Measurements from ENCODE around the gene PGM5. TPM values are rescaled to one million over a fixed set of nuclear protein-coding genes. Genes with fewer than 3 reads are reported as not detected.

Gene PGM5
- total and polyA plus RNA-seq, 2 of the 4 experiments (the other 2 are of a cell fraction) = 8.3 to 14.7 TPM

- no peak overlapping the region for H2AFZ ChIP-seq (replicated peaks; ENCODE audit: low read length, poor library complexity)
- TF ChIP-seq CTCF (conservative IDR thresholded peaks at IDR 0.05; ENCODE audit: low read depth, low read length) (peak; percentile 10; the same call in 1 of the 2 replicates), CEBPB (IDR thresholded peaks at IDR 0.05; ENCODE audit: low read depth, low read length) (no peak), MXI1 (IDR thresholded peaks at IDR 0.05; ENCODE audit: borderline replicate concordance, low read depth, low read length) (no peak), SMC3 (IDR thresholded peaks at IDR 0.05; ENCODE audit: low read depth, low read length) (no peak)
- H3K14ac ChIP-seq (replicated peaks; ENCODE audit: low read depth, low read length) = no peak overlapping the region
- H3K36me3 ChIP-seq (ENCODE audit: control insufficient read depth, insufficient read depth, low read length) = no peaks in the 10 kb centered on the region
- no peaks in the 10 kb centered on the region for H4K20me1 ChIP-seq (ENCODE audit: insufficient read depth, low read length)
- no peak overlapping the region for H4K8ac ChIP-seq (ENCODE audit: low read depth in 2 of 2, low read length in 2 of 2)
- no peaks in the 10 kb centered on the region for H3K27me3 ChIP-seq (ENCODE audit: control insufficient read depth, insufficient read depth, low read length)
- H2AK9ac ChIP-seq (replicated peaks; ENCODE audit: low read depth, low read length, poor library complexity) = no peak overlapping the region
- no peaks in the 10 kb centered on the region for H3K9me3 ChIP-seq (ENCODE audit: control insufficient read depth, insufficient read depth, low read length)
- no peak overlapping the region for H3K56ac ChIP-seq (ENCODE audit: extremely low read depth, insufficient read depth, low read length)
- ChIA-PET CTCF (interaction anchor here (1.2 kb wide), 1 partner anchor 12 kb away, joined by 4 read pairs; no protein-coding TSS in a partner anchor), POLR2A (ENCODE audit: unreplicated experiment) (no interaction called here)
- H2AK5ac ChIP-seq (ENCODE audit: low read depth, low read length) = no peak overlapping the region
- H3K4me2 ChIP-seq (ENCODE audit: low read depth, low read length) = no peak overlapping the region
- intact Hi-C loops (cut with micrococcal nuclease) (no loop called here), in situ Hi-C loops (cut with MboI; ENCODE audit: low sequenced_read_pairs) (no loop called here), dilution Hi-C loops (cut with HindIII; ENCODE audit: low sequenced_read_pairs, unreplicated experiment) (no loop called here)
- no peak overlapping the region for H3K23ac ChIP-seq (ENCODE audit: low read depth, low read length)
- H3K79me1 ChIP-seq (ENCODE audit: low read depth in 1 of 2, low read length in 2 of 2) = no peaks in the 10 kb centered on the region
- WGBS, 2 experiments (ENCODE audit: extremely low coverage in 2 of 2, insufficient read length in 1 of 2) = no CpG with 5 or more reads among the region's 8 CpGs
- H4K5ac ChIP-seq (ENCODE audit: low read depth, low read length) = no peak overlapping the region
- H2BK15ac ChIP-seq (ENCODE audit: low read depth, low read length) = no peak overlapping the region
- H3K9ac ChIP-seq (ENCODE audit: low read depth, low read length) = no peak overlapping the region
- BruUV-seq (replicated peaks) = no TSS peak
- no peak overlapping the region for H2BK5ac ChIP-seq (ENCODE audit: low read depth, low read length, poor library complexity, severe bottlenecking)
- H4K91ac ChIP-seq (ENCODE audit: insufficient read depth, low read depth, low read length) = no peak overlapping the region
- no peaks in the 10 kb centered on the region for H3K9me1 ChIP-seq (ENCODE audit: insufficient read depth, low read length)
- DNase-seq (no peak), ATAC-seq (ENCODE audit: low read depth) (no peak)
- no peaks in the 10 kb centered on the region for H3K4me1 ChIP-seq (ENCODE audit: control insufficient read depth, insufficient read depth, low read length)
- no peak overlapping the region for H2BK120ac ChIP-seq (ENCODE audit: low read depth, low read length)
- H3K4ac ChIP-seq (ENCODE audit: low read depth, low read length) = no peak overlapping the region
- H3K4me3 ChIP-seq (ENCODE audit: insufficient read depth, low read depth, low read length) = no peak overlapping the region
- H3K18ac ChIP-seq (ENCODE audit: low read depth, low read length) = no peak overlapping the region
- H3K27ac ChIP-seq (ENCODE audit: insufficient read depth, low read length) = no peak overlapping the region
- H2BK20ac ChIP-seq (ENCODE audit: low read depth, low read length) = no peak overlapping the region
These were observed 60.6 kb downstream of the PGM5 start for GRCh38 chr9:68416936-68417564.
